GM10847 (cell line): ENCODE measurements around the gene NEMF.

Experiments used
- POLR2A ChIP-seq: IDR thresholded peaks from 2 replicates; pipeline ENCODE4 v1.6.1; 2011; ENCODE audit not compliant: insufficient read length; ENCODE audit errors: extremely low read depth

Gene NEMF

DNA sequence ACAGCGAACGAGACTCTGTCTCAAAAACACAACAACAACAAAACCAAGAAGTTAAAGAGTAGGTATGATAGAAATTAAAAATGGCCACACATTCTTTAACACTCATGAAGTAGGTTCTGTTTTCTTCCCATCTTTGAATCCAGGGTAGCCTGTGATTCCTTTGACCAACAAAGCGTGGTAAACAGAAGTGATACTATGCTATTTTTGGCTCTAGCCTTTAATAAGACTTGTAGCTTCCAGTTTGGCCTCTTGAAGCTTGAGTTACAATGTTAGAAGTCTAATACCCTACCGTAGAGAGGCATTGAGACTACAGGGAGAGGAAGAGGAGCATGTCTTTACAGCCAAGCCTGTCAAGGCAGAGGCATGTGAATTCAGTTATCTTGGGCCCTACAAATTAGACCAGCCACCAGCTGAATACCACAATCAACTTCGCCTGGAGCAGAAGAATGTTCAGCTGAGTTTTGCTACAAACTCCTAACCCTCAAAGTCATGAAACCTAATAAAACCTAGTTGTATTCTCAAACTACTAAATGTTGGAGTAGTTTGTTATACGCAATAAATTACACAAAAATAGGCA lies 4.9 kb upstream of the NEMF start:
- TF ChIP-seq POLR2A = no peak

DNA sequence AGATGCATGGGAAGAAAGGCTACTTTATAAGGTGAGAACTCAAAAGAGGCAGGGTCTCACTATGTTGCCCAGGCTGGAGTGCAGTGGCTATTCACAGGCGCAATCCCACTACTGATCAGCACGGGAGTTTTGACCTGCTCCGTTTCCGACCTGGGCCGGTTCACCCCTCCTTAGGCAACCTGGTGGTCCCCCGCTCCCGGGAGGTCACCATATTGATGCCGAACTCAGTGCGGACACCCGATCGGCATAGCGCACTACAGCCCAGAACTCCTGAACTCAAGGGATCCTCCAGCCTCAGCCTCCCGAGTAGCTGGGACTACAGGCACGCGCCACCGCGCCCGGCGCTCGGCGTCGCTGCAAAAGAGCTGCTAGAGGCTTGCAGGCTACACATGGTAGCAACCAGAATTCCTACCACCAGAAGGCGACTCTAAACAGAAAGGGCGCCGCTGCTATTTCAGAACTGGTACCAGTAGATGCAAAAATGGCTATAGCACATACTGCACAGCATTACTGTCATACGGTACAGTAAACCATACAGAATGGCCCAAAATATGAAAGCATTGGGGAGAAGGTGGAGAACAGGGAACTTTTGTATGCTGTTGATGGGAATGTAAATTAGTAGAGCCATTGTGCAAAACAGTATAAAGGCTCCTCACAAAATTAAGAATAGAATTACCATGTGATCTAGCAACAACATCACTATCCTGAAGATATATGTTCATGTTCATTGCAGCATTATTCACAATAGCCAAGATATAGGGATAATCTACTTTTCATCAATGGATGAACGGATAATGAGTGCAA lies 1.2 kb upstream of the NEMF start:
- TF ChIP-seq POLR2A = no peak

GRCh38 chr14:49853158-49853477 lies 530 bp upstream of the NEMF start:
- TF ChIP-seq POLR2A = no peak

- TF ChIP-seq POLR2A = no peak
These were observed 775 bp downstream of the NEMF start for GRCh38 chr14:49851813-49852212.

DNA sequence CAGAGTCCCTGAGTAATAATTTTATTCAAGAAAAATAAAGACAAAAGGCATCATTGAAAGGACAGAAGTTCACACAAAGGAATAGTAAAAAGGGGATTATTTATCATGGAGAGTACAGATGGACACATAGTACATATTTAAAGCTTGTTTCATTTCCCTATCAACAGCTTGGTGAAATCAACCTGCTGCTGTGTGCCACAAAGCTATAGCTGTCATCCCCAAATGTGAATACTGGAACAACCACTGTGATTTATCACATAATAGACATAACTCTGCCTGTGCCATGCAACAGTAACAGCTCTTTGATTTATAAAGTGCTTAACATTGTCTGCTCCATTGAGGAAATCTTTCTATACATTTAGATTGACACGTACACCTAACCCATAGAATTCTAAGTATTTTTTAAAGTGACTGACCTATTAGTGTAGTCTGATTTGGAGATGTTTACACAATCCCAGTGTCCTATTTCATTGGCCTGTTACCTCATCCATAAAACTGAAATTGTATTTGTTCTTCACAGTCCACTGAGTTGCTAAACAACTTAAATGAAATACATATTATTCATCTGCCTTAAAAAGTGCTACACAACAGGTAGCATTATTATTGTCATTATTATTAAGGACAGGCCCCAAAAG lies 3.3 kb downstream of the NEMF start:
- no peak for TF ChIP-seq POLR2A

GRCh38 chr14:49828640-49829039 lies 23.9 kb downstream of the NEMF start:
- TF ChIP-seq POLR2A = no peak

DNA sequence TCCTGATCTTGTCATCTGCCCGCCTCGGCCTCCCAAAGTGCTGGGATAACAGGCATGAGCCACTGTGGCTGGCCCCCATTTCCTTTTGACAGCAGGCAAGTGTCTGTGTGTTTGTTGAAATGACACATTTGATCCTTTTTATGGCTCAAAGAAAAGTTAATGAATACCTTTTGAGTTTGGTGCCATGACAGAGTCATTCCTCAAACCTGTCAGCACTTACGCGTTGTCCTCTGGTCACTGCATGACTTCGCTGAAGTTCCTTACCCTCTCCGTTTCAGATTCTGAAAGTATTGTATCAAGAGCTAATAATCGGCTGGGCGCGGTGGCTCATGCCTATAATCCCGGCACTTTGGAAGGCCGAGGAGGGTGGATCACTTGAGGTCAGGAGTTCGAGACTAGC lies 32.4 kb downstream of the NEMF start:
- no peak for TF ChIP-seq POLR2A

GRCh38 chr14:49816844-49817243 lies 35.7 kb downstream of the NEMF start:
- TF ChIP-seq POLR2A = no peak

DNA sequence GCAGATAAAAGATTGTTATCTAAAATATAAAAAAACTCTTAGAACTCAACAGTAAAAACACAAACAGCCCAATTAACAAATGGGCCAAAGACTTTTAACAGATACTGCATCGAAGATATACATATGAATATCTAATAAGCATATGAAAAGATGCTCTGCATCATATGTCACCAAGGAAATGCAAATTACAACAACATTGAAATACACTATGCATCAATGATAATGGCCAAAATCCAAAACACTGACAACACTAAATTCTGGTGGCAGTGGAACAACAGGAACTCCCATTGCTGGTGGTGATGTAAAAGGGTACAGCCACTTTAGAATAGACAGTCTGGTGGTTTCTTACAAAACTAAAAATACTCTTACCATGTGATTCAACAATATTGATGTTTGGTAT lies 43.8 kb downstream of the NEMF start:
- no peak for TF ChIP-seq POLR2A

DNA sequence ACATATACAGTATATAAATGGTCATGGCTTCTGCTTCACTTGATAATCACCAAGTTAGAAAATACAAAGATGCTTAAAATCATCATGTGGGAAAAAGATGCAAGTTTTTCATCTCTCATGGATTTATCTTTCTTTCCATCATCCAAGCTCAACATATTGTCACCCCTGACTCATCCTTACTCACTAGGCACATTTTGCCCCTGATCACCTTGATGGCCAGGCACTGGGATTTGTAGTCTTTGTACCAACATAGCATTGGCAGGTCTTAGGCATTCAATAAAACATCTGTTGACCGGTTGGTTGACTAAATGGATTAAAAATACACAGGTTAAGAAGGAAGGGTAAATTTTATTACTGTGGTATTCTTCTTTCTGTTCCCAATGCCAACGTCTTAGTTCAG lies 56.6 kb downstream of the NEMF start:
- no peak for TF ChIP-seq POLR2A

- TF ChIP-seq POLR2A = no peak
These were observed 60.0 kb downstream of the NEMF start for GRCh38 chr14:49792618-49793017.

- no peak for TF ChIP-seq POLR2A
These were observed 66.3 kb downstream of the NEMF start for GRCh38 chr14:49786315-49786714.

- TF ChIP-seq POLR2A = no peak
These were observed 69.1 kb downstream of the NEMF start for GRCh38 chr14:49783394-49784014.

DNA sequence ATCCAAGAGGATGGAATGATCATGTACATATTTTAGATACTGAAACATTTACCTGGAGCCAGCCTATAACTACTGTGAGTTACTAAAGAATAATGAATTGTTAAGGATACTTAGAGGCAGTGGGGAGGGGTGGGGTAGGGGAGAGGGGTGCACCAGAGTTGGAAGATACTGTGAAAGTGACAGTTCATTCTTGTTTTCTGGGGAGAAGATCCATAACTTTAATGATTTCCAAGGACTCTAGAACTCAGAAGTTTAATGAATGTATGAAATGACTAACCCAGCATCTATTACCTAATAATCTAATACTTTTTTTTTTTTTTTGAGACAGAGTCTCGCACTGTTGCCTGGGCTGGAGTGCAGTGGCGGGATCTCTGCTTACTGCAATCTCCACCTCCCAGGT lies 74.2 kb downstream of the NEMF start:
- TF ChIP-seq POLR2A = no peak

GRCh38 chr14:49774106-49774505 lies 78.5 kb downstream of the NEMF start:
- no peak for TF ChIP-seq POLR2A

DNA sequence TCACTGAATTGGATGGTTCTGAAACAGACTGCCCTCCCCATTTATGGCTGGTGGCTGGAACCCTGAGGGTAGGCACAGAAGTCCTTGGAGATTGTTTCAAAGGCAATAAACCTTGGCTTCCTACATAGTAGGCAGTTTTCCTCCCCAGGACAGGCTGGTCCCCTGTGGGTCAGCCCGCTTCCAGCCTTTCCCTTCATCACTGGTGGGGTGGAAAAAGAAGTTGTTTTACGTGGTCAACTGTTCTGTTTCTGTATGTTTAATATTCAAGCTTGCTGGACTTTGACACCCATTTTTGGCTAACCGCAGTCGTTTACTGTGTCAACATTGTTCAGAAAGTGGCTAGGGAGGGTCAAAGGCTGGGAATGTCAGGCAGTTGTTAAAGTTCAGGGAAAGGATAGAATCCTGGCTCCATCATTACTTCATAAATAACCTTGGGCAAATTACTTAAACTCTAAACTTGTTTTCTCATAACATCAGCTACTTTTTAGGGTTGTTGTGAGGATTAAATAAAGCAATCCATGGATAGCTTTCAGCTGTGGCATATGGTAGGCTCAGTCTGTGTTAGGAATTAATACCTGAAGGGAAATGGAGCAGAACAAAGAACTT lies 82.3 kb downstream of the NEMF start:
- TF ChIP-seq POLR2A = no peak
